Mesendoderm (in vitro differentiated cells): ENCODE measurements around the gene CUX1.
"Not testable (repeated sequence)": the region's sequence is repeated elsewhere in the genome, so short reads cannot be mapped to it uniquely, and the experiment has no call there.

Experiments
- DNase-seq: peaks from one replicate; pipeline ENCODE4 v3.0.0; 2013
- H2AK5ac ChIP-seq: 2 replicates; pipeline ENCODE4 v1.6.1; 2013; ENCODE audit warnings: low read length, inconsistent platforms
- H2BK120ac ChIP-seq: 2 replicates; pipeline ENCODE4 v1.6.1; 2013; ENCODE audit warnings: low read depth, mild to moderate bottlenecking, low read length, moderate library complexity, mixed read lengths
- H2BK15ac ChIP-seq: replicated peaks from 2 replicates; pipeline ENCODE4 v1.6.1; 2013; ENCODE audit warnings: low read depth, mild to moderate bottlenecking, moderate library complexity
- H2BK5ac ChIP-seq: 2 replicates; pipeline ENCODE4 v1.6.1; 2013; ENCODE audit warnings: low read length, inconsistent platforms
- H3K18ac ChIP-seq: 2 replicates; pipeline ENCODE4 v1.6.1; 2013; ENCODE audit warnings: mild to moderate bottlenecking, low read length, mixed read lengths
- H3K23ac ChIP-seq: one replicate; pipeline ENCODE4 v1.6.1; 2013; ENCODE audit warnings: low read length
- H3K27ac ChIP-seq: 2 replicates; pipeline ENCODE4 v1.5.1; 2013; ENCODE audit warnings: low read depth, mild to moderate bottlenecking, inconsistent platforms, low read length, moderate library complexity
- H3K27me3 ChIP-seq: 2 replicates; pipeline ENCODE4 v1.6.1; 2013; ENCODE audit warnings: low read length, control low read depth, mild to moderate bottlenecking, inconsistent platforms; ENCODE audit not compliant: insufficient read depth, poor library complexity
- H3K36me3 ChIP-seq: 2 replicates; pipeline ENCODE4 v1.6.1; 2013; ENCODE audit warnings: low read length, inconsistent platforms; ENCODE audit not compliant: control insufficient read depth, insufficient read depth
- H3K4ac ChIP-seq: one replicate; pipeline ENCODE4 v1.6.1; 2013; ENCODE audit warnings: low read depth, mild to moderate bottlenecking, low read length, moderate library complexity
- H3K4me1 ChIP-seq: 2 replicates; pipeline ENCODE4 v1.6.1; 2013; ENCODE audit warnings: low read depth, low read length, inconsistent platforms; ENCODE audit not compliant: control insufficient read depth
- H3K4me2 ChIP-seq: 2 replicates; pipeline ENCODE4 v1.6.1; 2013; ENCODE audit warnings: low read length
- H3K4me3 ChIP-seq: 2 replicates; pipeline ENCODE4 v1.5.1; 2013; ENCODE audit warnings: mild to moderate bottlenecking, low read length
- H3K56ac ChIP-seq: one replicate; pipeline ENCODE4 v1.6.1; 2013; ENCODE audit warnings: low read length
- H3K79me1 ChIP-seq: 2 replicates; pipeline ENCODE4 v1.6.1; 2013; ENCODE audit warnings: low read length, inconsistent platforms
- H3K79me2 ChIP-seq: 2 replicates; pipeline ENCODE4 v1.6.1; 2013; ENCODE audit warnings: mild to moderate bottlenecking, low read length; ENCODE audit not compliant: control insufficient read depth, insufficient read depth
- H3K9ac ChIP-seq: 2 replicates; pipeline ENCODE4 v1.6.1; 2013; ENCODE audit warnings: low read length, inconsistent platforms
- H4K5ac ChIP-seq: one replicate; pipeline ENCODE4 v1.6.1; 2013; ENCODE audit warnings: low read length
- H4K8ac ChIP-seq: one replicate; pipeline ENCODE4 v1.6.1; 2013; ENCODE audit warnings: low read depth, mild to moderate bottlenecking, control low read depth, low read length, moderate library complexity
- WGBS: extraction: QIAGEN DNeasy Blood & Tissue Kit; methylation state at CpG from one replicate; pipeline ENCODE4 v1.1.7; 2013; ENCODE audit warnings: low lambda C conversion rate, missing lambda C conversion rate; ENCODE audit not compliant: insufficient coverage; ENCODE audit errors: extremely low coverage; 5-methylcytosine and 5-hydroxymethylcytosine counted together

CUX1 gene

DNA sequence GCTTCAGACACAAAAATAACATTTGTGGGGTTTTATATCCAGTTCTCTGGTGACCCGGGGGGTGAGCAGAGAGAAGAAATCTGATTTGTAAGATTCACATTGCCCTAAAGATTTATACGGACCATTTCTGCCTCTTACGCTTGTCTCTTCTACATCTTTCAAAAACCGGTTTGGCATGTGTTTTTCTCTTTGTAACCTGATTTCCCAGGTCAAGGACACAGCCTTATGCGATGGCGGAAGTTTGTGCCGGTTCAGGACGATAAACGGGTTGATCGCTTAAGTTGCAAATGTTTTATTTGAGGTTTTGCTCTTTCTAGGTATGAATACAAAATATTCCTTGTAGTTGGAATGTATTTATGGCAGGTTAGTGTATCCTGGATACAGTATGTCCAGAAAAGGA is 407.6 kb downstream of the CUX1 start:
- H3K18ac ChIP-seq = no peak overlapping the region
- no peak overlapping the region for H2BK15ac ChIP-seq
- no peak overlapping the region for H3K4me3 ChIP-seq
- H2BK120ac ChIP-seq = no peak overlapping the region
- H3K56ac ChIP-seq = no peak overlapping the region
- no peak overlapping the region for H3K9ac ChIP-seq
- no peaks in the 10 kb centered on the region for H3K27me3 ChIP-seq
- WGBS = no CpG with 5 or more reads among the region's 10 CpGs
- H3K4ac ChIP-seq = no peak overlapping the region
- no peak overlapping the region for H4K5ac ChIP-seq
- DNase-seq = no peak
- no peak overlapping the region for H3K23ac ChIP-seq
- H3K36me3 ChIP-seq = peaks cover 4% of the 10 kb centered on the region
- no peak overlapping the region for H3K27ac ChIP-seq
- H3K79me2 ChIP-seq = no peaks in the 10 kb centered on the region
- no peak overlapping the region for H2BK5ac ChIP-seq
- H4K8ac ChIP-seq = no peak overlapping the region
- H3K4me1 ChIP-seq = no peaks in the 10 kb centered on the region
- no peaks in the 10 kb centered on the region for H3K79me1 ChIP-seq
- H2AK5ac ChIP-seq = no peak overlapping the region
- H3K4me2 ChIP-seq = no peak overlapping the region

DNA sequence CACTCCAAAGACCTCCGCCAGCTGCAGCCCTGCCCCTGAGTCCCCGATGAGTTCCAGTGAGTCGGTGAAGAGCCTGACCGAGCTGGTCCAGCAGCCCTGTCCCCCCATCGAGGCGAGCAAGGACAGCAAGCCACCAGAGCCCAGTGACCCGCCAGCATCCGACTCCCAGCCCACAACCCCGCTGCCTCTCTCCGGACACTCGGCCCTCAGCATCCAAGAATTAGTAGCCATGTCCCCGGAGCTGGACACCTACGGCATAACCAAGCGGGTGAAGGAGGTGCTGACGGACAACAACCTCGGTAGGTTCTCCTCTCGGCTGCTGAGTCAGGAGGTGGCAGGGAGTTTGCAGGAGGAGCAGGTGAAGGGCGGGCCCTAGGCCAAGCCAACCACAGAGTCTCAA is 409.9 kb downstream of the CUX1 start:
- Histone ChIP-seq H2AK5ac (no peak overlapping the region), H2BK15ac (no peak overlapping the region), H4K5ac (no peak overlapping the region), H3K56ac (no peak overlapping the region), H2BK120ac (no peak overlapping the region), H3K4me1 (no peaks in the 10 kb centered on the region), H3K18ac (no peak overlapping the region), H2BK5ac (no peak overlapping the region), H3K9ac (no peak overlapping the region), H4K8ac (no peak overlapping the region), H3K79me1 (no peaks in the 10 kb centered on the region), H3K4me2 (no peak overlapping the region), H3K23ac (no peak overlapping the region), H3K79me2 (no peaks in the 10 kb centered on the region), H3K4ac (no peak overlapping the region), H3K27ac (no peak overlapping the region), H3K36me3 (peaks cover 4% of the 10 kb centered on the region), H3K4me3 (no peak overlapping the region), H3K27me3 (no peaks in the 10 kb centered on the region)
- WGBS = no CpG with 5 or more reads among the region's 18 CpGs
- no peak for DNase-seq

DNA sequence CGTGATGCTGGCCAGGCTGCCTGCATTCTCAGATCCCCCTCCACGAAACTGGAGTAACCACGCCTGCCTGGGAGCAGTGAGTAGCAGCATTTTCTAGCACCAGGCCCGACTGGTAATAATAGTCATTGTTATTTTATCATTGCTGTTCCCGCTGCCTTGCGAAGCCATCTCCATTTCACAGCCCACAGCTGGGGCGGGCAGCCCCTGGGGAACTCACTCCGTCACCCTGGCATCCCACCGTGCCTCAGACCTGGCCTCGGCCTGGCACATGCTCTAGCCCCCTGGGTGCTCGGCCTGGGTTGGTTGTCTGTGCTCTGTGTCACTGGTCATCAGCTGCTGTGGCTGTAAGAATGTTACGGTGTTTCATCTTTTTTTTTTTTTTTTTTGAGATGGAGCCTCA is 411.5 kb downstream of the CUX1 start:
- WGBS = no CpG with 5 or more reads among the region's 12 CpGs
- Histone ChIP-seq H2AK5ac (no peak overlapping the region), H3K4me2 (no peak overlapping the region), H2BK15ac (no peak overlapping the region), H3K27ac (no peak overlapping the region), H3K79me1 (no peaks in the 10 kb centered on the region), H2BK120ac (no peak overlapping the region), H2BK5ac (no peak overlapping the region), H3K4me1 (no peaks in the 10 kb centered on the region), H3K79me2 (no peaks in the 10 kb centered on the region), H4K8ac (no peak overlapping the region), H3K56ac (no peak overlapping the region), H3K18ac (no peak overlapping the region), H3K4me3 (no peak overlapping the region), H3K23ac (no peak overlapping the region), H4K5ac (no peak overlapping the region), H3K27me3 (no peaks in the 10 kb centered on the region), H3K36me3 (peaks cover 7% of the 10 kb centered on the region), H3K4ac (no peak overlapping the region), H3K9ac (no peak overlapping the region)
- no peak for DNase-seq

DNA sequence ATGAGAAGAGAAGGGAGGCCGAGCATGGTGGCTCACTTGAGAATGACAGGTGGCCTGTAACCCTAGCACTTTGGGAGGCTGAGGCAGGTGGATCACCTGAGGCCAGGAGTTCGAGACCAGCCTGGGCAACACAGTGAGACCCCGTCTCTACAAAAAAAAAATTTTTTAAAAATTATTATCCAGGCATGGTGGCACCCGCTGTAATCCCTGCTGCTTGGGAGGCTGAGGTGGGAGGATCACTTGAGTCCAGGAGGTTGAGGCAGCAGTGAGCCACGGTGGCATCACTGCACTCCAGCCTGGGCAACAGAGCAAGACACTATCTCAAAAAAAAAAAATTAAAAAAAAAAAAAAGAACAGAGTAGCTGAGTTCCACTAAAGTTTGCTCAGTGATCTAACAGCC is 412.7 kb downstream of the CUX1 start:
- WGBS = no CpG with 5 or more reads among the region's 5 CpGs

DNA sequence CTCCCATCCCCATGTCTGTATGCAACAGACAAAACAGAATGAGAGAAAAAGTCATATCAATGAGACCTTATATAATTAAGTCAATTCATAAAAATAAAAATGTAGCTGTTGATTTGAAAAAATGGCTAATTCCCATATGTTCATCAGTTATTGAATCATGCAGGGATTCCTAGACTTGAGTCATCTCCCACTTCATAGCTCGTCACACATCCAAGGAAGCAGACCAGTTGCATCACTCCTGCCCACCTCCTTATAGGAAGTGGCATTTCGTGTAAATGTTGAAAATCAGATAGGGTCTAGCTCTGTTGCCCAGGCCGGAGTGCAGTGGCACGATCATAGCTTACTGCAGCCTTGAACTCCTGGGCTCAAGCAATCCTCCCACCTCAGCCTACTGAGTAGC is 413.2 kb downstream of the CUX1 start:
- Histone ChIP-seq H2AK5ac (no peak overlapping the region), H3K4ac (no peak overlapping the region), H4K8ac (no peak overlapping the region), H3K56ac (no peak overlapping the region), H3K4me3 (no peak overlapping the region), H2BK120ac (no peak overlapping the region), H2BK15ac (no peak overlapping the region), H3K79me1 (no peaks in the 10 kb centered on the region), H3K9ac (no peak overlapping the region), H3K23ac (no peak overlapping the region), H3K36me3 (peaks cover 8% of the 10 kb centered on the region), H3K4me2 (no peak overlapping the region), H3K4me1 (no peaks in the 10 kb centered on the region), H3K27me3 (no peaks in the 10 kb centered on the region), H2BK5ac (no peak overlapping the region), H3K79me2 (no peaks in the 10 kb centered on the region), H3K18ac (no peak overlapping the region), H3K27ac (no peak overlapping the region), H4K5ac (no peak overlapping the region)
- no CpG with 5 or more reads among the region's 4 CpGs for WGBS
- DNase-seq = no peak

More for the DNA sequence above, 412.7 kb downstream of the CUX1 start:
- H3K79me2 ChIP-seq, H3K36me3 ChIP-seq, H3K18ac ChIP-seq, H2BK120ac ChIP-seq, H2BK5ac ChIP-seq, H3K79me1 ChIP-seq, H3K4me2 ChIP-seq, H3K4ac ChIP-seq, H3K23ac ChIP-seq, H3K27ac ChIP-seq, H2AK5ac ChIP-seq, H4K8ac ChIP-seq, H3K4me1 ChIP-seq, H3K9ac ChIP-seq, H2BK15ac ChIP-seq, H3K27me3 ChIP-seq, DNase-seq, H4K5ac ChIP-seq, H3K4me3 ChIP-seq, H3K56ac ChIP-seq: not testable (repeated sequence)

DNA sequence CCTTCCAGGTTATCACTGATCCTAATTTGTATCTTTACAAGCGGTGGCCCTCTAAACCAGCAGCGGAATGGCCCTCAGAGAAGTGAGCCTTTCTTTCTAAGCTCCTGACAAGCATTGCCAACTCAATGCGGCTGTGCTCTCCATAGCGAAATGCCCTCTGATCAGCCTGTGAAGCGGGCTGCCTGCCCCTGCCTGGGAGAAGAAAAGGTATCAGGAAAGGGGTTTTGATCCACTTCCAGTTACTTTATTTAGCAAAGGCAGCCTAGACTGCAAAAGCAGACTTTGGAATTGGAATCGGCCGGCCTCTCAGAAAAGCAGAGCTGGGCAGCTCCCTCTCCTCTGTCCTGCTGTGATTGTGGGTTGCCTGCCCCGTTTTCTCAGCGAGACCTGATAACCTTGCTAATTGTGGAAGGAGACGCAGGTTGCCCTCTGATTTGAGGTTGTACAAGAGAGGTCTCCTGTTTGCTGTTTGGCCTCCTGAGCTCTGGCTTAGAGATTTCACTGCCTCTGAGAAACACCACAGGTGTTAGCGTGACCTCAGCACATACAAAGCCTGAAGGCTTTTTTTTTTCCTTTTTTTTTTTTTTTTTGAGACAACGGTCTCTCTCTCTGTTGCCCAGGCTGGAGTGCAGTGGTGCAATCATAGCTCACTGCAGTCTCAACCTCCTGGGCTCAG is 415.3 kb downstream of the CUX1 start:
- Histone ChIP-seq H3K18ac (no peak overlapping the region), H3K4me3 (no peak overlapping the region), H3K23ac (no peak overlapping the region), H3K56ac (no peak overlapping the region), H4K8ac (no peak overlapping the region), H2BK15ac (no peak overlapping the region), H4K5ac (no peak overlapping the region), H3K27me3 (no peaks in the 10 kb centered on the region), H2AK5ac (no peak overlapping the region), H3K79me2 (no peaks in the 10 kb centered on the region), H3K27ac (no peak overlapping the region), H2BK5ac (no peak overlapping the region), H3K36me3 (peaks cover 6% of the 10 kb centered on the region), H3K4me1 (no peaks in the 10 kb centered on the region), H3K4ac (no peak overlapping the region), H2BK120ac (no peak overlapping the region), H3K79me1 (no peaks in the 10 kb centered on the region), H3K4me2 (no peak overlapping the region), H3K9ac (no peak overlapping the region)
- no peak for DNase-seq
- no CpG with 5 or more reads among the region's 12 CpGs for WGBS
